ENCODE results near the gene RPL37.
A peak's percentile ranks its signal among the peaks of the same experiment; 100 is the strongest.
"Not testable (repeated sequence)": the region's sequence is repeated elsewhere in the genome, so short reads cannot be mapped to it uniquely, and the experiment has no call there.

The RPL37 gene

DNA sequence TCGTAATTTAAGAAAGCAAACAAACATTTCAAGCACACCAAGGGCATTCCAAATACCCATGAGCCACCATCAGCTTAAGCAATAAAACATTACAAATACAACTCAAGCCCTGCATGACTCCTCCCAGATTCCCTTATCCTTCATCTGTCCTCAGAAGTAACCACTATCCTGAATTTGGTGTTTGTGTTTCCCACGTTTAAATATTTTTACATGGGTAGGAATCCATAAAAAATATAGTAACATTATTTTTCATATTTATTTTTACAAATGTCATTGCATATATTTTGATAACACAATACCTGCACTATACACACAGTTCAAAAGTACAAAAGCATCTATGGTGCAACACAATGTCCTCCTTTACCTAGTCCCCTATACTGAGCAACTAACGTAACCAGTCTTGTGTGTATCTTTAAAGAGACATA lies 43.3 kb downstream of the RPL37 start:
- H3K4me3 ChIP-seq (ENCODE audit: low read depth, low read length), result no peak overlapping the region
- DNase-seq (ENCODE audit: low read depth), result peak; percentile 29
- no peak for TF ChIP-seq CTCF (conservative IDR thresholded peaks at IDR 0.05; ENCODE audit: low read depth, low read length)

GRCh38 chr5:40790947-40791593 lies 44.0 kb downstream of the RPL37 start:
- no peak for TF ChIP-seq CTCF (conservative IDR thresholded peaks at IDR 0.05; ENCODE audit: low read depth, low read length)
- no peak overlapping the region for H3K4me3 ChIP-seq (ENCODE audit: low read depth, low read length)
- DNase-seq (ENCODE audit: low read depth), result peak; percentile 41

- not testable (repeated sequence) for H3K4me3 ChIP-seq (ENCODE audit: low read depth, low read length); DNase-seq (ENCODE audit: low read depth)
Observed at GRCh38 chr5:40788941-40789340, 46.1 kb downstream of the RPL37 start.

GRCh38 chr5:40787986-40788385 lies 47.0 kb downstream of the RPL37 start:
- DNase-seq (ENCODE audit: low read depth), result no peak
- no peak overlapping the region for H3K4me3 ChIP-seq (ENCODE audit: low read depth, low read length)
- no peak for TF ChIP-seq CTCF (conservative IDR thresholded peaks at IDR 0.05; ENCODE audit: low read depth, low read length)

- DNase-seq (ENCODE audit: low read depth); H3K4me3 ChIP-seq (ENCODE audit: low read depth, low read length): not testable (repeated sequence)
Observed at GRCh38 chr5:40786664-40787063, 48.4 kb downstream of the RPL37 start.

DNA sequence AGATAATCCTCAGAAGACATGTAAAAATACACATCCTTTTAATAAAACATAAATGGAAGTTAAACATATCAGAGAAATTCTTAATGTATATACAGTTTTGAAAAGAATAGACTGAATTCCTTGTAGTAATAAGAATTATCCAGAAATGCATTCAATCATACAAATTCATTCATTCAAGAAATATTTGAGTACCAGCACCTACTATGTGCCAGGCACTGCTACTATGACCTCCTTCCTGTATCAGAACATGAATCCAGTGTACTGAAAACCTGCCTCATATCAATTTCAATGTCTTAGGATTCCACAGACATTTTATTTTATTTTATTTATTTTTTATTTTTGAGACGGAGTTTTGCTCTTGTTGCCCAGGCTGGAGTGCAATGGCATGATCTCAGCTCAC lies 50.1 kb downstream of the RPL37 start:
- DNase-seq (ENCODE audit: low read depth), result no peak
- no peak for TF ChIP-seq CTCF (conservative IDR thresholded peaks at IDR 0.05; ENCODE audit: low read depth, low read length)
- H3K4me3 ChIP-seq (ENCODE audit: low read depth, low read length), result no peak overlapping the region

DNA sequence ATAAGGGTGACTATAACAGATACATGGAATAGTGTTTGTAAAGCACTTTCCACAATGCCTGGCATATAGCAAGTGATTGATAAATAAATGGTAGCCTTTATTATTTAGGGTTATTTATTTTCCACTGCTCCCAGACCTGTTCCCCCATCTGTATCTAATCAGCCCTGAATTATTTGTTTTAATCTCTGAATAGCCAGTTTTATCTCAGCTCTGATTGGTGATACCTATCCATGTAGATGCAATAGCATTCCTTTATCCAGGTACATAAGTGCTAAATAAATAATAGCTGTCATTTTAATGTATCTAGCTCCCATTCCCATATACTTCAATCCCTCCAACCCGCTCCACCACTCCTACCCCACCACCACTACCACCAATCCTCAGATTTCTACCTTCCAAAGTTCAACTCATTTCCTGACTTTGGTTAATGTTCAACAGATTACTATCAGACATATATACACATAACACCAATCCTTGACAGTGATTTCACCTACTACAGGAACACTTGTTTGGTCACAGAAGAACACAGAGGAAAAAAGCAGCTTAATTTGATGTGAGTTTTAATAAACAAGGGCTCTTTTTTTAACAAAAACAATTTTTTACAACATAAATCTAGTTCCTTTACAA lies 50.9 kb downstream of the RPL37 start:
- DNase-seq (ENCODE audit: low read depth), result no peak
- TF ChIP-seq CTCF (conservative IDR thresholded peaks at IDR 0.05; ENCODE audit: low read depth, low read length), result no peak
- no peak overlapping the region for H3K4me3 ChIP-seq (ENCODE audit: low read depth, low read length)

GRCh38 chr5:40781843-40782409 lies 53.1 kb downstream of the RPL37 start:
- no peak for TF ChIP-seq CTCF (conservative IDR thresholded peaks at IDR 0.05; ENCODE audit: low read depth, low read length)
- no peak overlapping the region for H3K4me3 ChIP-seq (ENCODE audit: low read depth, low read length)
- DNase-seq (ENCODE audit: low read depth), result peak; percentile 82

Measured in choroid plexus epithelial cell (primary cell).